Activated CD8-positive, alpha-beta memory T cell treated with anti-CD3 and anti-CD28 coated beads, Interleukin-2, amount 50 U/mL, for 4 hours (primary cell): ENCODE data around the gene LRP5.

Source experiments
- DNase-seq: peaks from one replicate; pipeline ENCODE4 v3.0.0-alpha.2; 2020

LRP5 gene

DNA sequence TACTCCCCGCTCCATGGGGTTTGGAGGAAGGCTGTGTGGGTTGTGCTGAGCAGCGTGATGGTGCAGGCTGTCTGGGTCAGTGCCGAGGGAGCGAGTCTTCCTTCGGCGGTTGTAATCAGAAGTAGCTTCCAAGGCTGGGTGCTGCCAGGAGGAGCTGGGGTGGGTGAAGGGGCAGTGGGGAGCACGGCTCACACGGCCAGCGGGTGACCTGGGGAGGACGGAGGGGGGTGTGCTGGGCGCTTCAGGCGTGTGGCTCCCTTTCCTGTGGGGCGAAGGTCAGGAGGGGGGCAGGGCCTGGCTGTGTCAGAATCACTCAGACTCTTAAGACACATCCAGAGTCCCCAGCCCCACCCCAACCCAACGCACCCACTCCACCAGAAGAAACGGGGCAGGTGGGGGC lies 60.2 kb downstream of the LRP5 start:
- DNase-seq: no peak

DNA sequence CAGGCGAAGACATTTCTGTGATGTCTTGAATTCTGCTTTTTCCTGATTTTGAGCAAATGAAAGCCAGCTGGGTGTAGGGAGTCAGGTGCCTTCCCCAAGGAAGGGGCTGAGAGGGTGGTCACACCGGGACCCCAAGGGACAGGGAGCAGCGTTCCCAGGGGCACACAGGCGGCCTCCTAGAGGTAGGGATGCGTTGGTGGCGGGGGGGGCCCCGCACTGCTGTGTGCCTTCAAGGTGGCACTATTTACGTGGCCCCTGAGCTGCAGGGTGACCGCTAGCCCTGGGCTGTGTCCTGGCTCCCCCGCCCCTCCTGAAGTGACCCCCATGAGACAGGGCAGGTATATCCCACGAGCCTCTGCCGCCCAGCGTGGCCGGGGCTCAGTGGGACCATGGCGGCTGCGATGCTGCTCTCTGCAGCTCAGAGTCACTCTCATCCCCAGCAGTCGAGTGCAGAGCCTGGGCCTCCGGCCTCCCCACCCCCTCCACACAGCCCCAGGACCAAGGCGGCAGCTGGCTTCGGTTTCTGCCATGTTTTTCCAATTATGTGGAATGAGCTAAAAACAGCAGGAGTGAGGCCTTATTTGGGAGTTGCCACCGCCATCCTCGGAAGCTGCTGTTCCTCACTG lies 60.9 kb downstream of the LRP5 start:
- DNase-seq: no peak

DNA sequence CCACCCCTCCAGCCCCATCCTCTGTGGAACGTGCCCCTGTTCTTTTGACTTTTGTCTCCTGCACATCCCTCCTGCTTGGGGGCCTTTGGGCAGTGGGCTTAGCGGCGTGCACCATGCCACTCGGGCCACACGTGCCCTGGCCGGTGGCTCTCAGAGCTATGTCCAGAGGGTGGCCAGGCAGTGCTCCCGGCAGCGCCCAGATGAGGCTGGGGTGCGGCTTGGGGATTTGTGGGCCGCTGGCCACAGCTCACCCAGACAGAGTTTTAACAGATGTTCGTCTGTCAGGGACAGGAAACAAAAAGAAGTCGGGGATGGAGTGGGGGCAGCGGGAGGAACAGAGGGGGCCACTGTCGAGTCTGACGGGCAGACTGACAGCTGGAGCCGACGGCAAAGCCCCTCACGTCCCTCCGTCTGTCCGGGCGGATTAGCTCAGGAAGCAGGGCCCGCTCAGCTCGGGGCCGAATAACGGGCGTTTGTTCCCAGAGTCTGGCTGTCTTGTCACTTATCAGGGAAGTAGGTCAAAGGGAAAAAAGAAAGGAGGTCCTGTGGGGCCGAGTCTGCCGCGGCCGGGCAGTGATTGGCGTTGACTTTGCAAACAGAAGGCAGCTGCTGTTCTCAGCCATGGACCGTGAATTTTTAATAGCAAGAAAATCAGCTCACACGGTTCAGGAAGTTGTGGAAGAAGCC lies 61.6 kb downstream of the LRP5 start:
- no peak for DNase-seq

DNA sequence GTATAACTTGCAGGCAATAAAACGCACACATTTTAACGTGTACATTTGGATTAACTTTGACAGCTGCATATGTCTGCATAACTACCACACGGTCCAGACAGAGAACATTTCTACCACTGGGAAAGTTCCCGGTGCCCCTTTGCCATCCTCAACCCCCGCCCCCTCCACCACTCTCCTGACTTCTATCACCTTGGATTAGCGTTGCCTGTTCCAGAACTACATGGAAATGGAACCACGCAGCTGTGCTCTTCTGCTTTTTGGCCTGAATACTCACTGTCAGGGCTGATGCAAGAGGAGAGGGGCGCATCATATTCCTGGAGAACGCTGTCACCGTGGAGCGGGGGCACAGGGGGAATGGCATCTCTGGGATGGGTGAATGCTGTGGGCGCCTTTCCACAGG lies 62.1 kb downstream of the LRP5 start:
- DNase-seq: no peak

DNA sequence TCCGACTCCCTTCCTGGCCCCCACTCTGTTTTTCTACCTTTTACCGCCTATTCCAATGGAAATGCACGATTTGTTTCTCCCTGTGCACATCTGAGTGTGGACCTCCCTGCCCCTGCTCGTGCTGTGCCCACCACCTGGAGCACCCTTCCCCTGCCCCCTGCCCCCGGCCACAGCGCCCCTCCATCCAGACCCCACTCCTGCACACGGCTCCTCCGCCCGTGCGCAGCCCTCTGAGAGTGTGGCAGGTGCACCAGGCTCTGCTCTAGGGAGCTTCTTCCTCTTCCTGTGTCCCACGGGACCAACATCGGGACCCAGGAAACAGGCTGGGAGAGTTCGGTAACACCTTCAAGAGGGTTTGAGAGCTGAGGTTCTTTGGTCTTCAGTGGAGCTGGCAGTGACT lies 62.9 kb downstream of the LRP5 start:
- no peak for DNase-seq

DNA sequence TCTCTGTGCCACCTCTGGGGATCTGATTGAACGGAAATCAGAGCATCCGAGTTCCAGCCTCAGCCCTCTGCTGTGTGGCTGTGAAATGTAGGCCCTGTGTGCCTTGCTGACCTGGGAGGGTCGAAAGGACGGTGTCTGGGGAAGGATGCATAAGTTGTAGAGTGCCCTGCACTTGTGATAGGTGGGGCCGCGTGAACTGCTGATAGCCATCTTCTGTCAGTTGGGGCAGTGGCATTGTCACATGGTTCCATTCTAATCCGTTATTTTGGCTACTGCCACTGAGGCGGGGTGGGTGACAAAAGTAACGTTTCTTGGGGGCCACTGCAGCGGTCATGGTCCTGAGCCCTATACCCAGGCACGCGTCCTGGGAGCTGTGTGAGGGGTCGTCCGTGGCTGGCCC lies 63.4 kb downstream of the LRP5 start:
- DNase-seq: no peak

DNA sequence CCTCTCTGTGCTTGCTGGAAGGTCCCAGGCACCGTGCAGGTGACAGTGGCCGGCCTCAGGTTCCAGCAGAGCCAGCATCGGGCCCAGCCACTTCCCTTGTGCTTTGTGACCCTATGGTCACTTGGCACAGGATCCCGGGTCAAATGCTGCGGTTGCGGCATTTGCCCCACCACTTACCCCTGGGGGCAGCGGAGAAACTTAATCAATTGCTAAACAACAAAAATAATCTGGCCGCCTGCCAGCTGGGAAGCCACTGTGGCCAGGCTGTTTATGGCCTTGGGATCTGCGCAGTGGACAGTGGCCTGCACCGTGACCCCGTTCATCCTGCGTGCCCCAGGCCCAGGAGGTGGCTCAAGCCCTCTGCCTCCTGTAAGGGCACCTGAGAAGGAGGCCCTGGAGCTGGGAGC lies 65.0 kb downstream of the LRP5 start:
- no peak for DNase-seq

DNA sequence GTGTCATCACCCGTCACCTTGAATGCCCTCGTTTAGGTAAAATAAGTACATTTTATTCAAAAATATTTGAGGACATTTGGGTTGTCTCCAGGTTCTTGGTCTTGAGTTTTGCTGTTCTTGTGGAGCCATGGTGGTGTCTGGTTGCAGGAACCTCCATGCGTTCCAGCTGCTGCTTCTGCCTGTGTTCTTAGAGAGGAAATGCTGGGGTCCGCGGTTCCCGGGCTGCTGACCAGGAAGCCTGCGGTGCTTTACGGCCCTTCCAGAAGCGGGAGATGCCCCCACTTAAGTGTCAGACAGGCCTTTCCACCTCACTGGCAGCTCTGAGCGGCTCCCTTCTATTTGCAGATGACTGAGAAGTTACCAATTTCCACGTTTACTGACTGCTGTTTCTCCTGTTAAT lies 66.8 kb downstream of the LRP5 start:
- no peak for DNase-seq

DNA sequence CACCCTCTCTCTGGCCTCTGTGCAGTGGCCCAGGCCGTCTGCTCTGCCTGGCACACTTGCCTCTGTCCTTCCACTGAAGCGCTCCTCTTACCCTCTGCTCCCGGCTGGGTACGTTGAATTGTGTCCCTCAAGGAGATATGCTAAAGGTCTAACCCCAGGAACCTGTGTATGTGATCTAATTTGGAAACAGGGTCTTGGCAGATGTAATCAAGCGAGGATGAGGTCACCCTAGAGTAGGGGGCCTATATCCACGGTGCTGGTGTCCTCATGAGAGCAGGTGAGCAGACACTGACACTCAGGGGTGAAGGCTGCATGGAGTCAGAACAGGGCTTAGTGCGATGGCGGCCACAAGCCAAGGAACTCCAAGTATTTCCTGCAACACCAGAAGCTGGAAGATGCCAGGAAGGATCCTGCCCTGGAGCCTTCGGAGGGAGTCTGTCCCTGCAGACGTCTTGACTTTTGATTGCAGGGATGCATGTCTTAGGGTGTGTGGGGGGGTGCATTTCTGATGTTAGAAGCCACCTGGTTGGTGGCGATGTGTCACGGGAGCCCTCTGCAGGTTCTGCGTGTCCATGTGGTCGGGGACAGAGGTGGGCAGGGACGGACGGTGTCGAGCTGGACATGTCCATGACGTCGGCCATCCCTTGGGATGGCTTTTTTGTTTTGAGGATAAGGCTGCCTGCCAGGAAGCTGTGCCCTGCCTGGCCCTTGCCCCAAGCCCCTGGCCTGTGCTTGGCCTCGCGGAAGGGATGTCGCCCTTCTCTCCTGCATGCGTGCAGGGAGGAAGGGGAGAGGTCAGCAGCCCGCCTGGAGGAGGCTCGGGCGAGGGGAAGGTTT lies 68.6 kb downstream of the LRP5 start:
- DNase-seq: no peak

DNA sequence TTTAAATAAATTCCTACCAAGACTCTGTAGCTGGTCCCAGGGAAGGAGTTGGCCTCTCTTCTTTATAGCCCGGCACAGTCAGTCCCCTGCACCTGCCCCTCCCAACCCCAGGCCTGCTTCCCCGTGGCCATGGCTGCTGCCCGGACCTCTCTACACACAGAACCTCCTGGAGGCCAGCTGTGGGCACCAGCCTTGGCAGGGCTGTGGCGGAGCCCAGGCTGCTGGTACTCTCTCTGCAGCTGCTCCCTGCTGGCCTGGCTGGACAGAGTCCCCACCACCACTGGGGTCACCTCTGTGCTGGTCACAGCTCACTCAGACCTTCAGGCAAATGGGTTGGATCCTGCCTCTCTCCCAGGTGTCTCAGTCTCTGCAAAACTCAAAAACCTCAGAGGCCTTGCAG lies 69.3 kb downstream of the LRP5 start:
- no peak for DNase-seq

DNA sequence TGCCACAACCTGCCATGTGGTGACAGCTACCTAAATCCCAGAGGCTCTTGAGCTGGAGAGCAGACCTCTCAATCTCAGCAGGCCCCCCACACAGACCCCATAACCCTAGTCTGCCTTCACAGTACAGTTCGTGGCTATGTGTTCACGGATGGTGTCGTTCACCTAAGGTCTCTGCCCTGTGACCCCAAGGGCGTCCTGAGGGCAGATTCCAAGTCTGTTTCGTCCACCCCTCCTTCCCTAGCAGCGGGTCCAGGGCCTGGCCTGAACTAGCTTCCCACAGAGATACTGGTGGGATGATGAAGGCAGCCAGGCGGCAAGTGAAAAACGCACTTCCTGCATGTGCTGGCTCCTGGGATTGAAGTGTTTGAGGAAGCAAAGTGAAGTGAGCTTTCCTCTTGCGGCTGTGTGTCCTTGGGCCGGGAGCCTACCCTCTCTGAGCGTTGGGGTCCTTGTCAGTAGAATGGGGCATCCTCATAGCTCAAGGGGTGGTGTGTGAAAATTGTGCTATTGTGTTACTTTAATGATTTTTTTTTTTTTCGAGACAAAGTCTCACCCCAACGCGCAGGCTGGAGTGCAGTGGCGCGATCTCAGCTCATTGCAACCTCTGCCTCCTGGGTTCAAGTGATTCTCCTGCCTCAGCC lies 70.1 kb downstream of the LRP5 start:
- no peak for DNase-seq

DNA sequence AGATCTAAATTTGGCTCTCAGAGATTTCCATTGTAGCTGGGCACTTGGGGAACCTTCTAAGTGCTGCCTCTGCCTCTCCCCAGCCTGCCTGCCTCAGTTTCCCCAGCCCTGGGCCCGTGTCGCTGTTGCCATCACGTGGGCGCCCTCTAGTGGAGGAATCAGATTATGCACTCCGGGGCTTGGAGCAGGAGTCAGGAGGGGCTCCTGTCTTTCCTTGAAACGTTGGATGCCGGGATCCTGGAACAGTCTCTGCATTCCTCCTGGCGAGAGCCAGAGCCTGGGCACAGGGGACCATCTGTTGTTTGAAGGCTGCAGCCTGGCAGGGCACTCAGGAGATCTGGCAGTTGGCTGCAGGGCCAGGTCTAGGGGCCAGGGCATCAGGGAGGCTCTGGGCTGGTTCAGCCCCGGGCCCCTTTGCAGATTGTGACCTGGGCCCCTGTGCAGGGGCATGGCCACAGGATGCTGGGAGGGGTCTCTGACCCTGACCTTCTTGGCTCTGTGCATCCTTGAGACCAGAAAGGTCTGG lies 71.6 kb downstream of the LRP5 start:
- peak; percentile 69 for DNase-seq

DNA sequence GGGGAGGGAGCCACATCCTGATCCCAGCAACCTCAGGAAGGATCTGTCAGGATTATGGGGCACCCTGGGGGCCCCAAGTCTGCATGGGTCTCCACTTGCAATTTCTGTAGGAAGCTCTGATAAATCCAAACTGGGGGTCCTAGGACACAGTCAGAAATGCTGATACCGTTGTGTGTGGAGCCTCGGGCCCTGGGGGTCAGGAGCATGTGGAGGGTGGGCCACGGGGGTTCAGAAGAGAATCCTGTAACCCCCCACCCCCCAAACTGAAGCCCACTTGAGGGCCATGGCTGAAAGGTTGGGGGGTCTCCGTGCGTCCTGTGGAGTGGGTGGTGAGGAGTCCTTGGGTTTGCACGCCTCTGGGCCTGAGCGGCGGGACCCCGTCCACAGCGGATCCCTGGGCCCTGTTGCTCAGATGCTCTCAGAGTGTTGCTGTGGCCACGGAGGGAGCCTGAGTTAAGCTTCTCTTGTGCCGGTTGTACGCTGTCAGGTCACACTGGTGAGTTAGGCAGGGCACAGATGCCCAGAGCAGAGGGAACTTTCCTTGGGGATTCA lies 72.2 kb downstream of the LRP5 start:
- no peak for DNase-seq

DNA sequence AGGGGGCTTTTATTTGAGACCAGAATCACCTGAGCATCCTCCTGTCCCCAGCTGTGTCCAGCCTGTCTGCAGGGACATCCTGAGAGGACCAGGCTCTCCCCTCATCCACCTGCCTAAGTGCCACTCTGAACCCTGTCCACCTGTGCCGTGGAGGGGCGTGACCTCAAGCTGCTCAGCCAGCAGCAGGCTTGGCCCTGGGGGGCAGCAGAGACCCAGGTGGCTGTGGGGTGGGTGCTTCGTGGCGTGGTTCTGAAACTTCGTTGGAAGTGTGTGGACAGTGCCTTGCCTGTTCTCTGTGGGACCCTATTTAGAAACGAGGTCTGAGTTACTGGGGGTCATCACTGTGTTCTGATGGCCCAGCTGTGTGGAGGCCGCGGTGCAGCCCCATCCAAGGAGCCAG lies 72.7 kb downstream of the LRP5 start:
- no peak for DNase-seq

DNA sequence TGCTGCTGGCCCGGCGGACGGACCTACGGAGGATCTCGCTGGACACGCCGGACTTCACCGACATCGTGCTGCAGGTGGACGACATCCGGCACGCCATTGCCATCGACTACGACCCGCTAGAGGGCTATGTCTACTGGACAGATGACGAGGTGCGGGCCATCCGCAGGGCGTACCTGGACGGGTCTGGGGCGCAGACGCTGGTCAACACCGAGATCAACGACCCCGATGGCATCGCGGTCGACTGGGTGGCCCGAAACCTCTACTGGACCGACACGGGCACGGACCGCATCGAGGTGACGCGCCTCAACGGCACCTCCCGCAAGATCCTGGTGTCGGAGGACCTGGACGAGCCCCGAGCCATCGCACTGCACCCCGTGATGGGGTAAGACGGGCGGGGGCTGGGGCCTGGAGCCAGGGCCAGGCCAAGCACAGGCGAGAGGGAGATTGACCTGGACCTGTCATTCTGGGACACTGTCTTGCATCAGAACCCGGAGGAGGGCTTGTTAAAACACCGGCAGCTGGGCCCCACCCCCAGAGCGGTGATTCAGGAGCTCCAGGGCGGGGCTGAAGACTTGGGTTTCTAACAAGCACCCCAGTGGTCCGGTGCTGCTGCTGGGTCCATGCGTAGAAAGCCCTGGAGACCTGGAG lies 74.1 kb downstream of the LRP5 start:
- DNase-seq: no peak

DNA sequence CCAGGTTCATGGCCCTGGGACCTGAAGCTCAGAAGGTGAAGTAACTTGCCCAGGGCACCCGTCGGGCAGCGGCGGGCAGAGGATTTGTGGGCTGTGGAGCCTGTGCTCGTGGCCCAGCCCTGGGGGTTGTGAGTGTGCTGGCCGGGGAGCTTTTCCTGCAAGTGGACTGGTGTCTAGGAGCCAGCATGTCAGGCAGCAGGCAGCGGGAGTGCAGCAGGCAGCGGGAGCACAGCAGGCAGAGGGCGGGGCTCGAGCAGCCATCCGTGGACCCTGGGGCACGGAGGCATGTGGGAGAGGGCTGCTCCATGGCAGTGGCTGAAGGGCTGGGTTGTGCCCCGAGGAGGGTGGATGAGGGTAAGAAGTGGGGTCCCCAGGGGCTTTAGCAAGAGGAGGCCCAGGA lies 75.4 kb downstream of the LRP5 start:
- no peak for DNase-seq

DNA sequence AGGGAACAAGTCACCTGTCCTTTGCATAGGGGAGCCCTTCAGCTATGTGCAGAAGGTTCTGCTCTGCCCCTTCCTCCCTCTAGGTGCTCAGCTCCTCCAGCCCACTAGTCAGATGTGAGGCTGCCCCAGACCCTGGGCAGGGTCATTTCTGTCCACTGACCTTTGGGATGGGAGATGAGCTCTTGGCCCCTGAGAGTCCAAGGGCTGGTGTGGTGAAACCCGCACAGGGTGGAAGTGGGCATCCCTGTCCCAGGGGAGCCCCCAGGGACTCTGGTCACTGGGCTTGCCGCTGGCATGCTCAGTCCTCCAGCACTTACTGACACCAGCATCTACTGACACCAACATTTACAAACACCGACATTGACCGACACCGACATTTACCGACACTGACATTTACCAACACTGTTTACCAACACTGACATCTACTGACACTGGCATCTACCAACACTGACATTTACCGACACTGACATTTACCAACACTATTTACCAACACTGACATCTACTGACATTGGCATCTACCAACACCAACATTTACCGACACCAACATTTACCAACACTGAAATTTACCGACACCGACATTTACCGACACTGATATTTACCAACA lies 76.3 kb downstream of the LRP5 start:
- DNase-seq: no peak

DNA sequence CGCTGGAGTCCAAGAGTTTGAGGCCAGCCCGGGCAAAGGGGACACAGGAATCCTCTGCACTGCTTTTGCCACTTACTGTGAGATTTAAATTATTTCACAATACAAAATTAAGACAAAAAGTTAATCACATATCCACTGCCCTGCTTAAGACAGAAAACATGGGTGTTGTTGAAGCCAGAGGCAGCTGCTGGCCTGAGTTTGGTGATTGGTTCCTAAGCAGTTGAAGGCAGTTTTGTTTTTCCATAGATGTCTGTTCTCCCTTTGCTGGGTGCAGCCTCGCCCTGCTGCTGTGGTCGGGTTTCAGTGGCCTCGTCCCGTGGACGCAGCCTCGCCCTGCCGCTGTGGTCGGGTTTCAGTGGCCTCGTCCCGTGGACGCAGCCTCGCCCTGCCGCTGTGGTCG lies 77.9 kb downstream of the LRP5 start:
- no peak for DNase-seq

DNA sequence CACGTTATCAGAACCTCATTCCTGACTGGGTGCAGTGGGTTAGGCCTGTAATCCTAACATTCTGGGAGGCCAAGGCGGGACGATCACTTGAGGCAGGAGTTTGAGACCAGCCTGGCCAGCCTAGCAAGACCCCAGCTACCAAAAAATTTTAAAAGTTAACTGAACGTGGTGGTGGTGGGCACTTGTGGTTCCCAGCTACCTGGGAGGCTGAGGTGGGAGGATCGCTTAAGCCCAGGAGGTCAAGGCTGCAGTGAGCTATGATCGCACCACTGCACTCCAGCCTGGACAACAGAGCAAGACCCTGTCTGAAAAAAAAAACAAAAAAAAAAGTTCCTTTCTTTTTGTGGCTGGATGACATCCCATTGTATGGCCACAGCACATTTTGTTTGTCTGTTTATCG lies 80.4 kb downstream of the LRP5 start:
- no peak for DNase-seq

DNA sequence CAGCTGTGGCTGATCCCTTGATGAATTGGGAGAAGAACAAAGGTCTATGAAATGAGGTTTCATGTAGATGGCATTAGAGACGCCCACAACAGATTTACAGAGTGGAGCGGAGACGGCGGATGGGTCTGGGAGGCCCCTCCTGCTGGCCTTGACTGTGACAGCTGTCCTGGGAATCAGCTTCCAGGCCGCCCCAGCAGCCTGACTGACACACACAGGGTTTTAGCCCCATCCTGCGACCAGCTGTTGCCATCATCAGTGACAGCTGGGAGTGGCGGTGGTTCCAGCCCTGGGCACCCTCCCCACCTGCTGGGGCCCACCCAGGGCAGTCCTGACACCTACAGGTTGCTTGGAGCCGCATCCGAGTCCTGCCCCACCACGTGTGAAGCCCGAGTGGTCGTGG lies 84.1 kb downstream of the LRP5 start:
- no peak for DNase-seq

DNA sequence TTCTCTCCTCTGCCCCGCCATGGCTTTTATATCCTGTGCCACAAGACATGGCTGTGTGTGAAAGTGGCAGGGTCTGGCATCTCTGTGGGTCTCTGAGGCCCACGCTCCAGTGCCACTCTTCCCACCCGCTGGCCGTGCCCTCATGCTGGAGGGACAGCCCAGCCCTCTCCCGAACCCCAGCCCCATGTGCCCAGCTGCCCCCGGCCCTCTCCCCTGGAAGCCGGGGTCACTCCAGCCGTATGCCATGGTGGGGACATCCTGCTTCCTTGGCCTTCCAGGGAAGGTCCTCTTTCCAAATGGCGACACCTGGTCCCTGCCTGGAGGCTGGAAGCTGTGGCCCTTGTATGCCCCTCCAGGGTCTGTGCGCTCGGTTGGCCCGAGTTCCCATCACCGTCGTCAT lies 84.9 kb downstream of the LRP5 start:
- DNase-seq: no peak
